Spleen (tissue), 7 donors: ENCODE measurements around the gene SVIP.

ENCODE experiments used
- POLR2A ChIP-seq, 3 donors: fragments of 450-650 bp; IDR thresholded peaks; one replicate each; pipeline ENCODE4 v1.5.1; 2017; ENCODE audit warnings: antibody characterized with exemption in 3 of 3, mild to moderate bottlenecking in 1 of 3
- POLR2AphosphoS5 ChIP-seq, 3 donors: sonication (generic); formaldehyde crosslinking; IDR thresholded peaks; one replicate each; pipeline ENCODE4 v1.5.1; 2017; ENCODE audit warnings: antibody characterized with exemption in 3 of 3
- TF ChIP-seq, protein P1 (sequence below), 11 experiments: fragments of 200-600 bp in 7 of 11; fragments of 450-650 bp in 4 of 11; sonication (generic) in 4 of 11; IDR thresholded peaks in 8 of 11; conservative IDR thresholded peaks in 3 of 11; 1 replicate in 7 of 11; 2 replicates in 4 of 11; pipeline versions ENCODE4 v1.4.0 to v1.8.0; 2016 to 2021; ENCODE audit warnings: antibody characterized with exemption in 11 of 11, inconsistent platforms in 4 of 11, mild to moderate bottlenecking in 1 of 11
- donor health status: DM: no; HTN: no; CAD: no; lungs with moderate emphysema.
- donor health status: DM: no; HTN: no; CAD: no.
- donor health status: DM: no; HTN: no; CAD: no.

- TF ChIP-seq, protein P1, sequence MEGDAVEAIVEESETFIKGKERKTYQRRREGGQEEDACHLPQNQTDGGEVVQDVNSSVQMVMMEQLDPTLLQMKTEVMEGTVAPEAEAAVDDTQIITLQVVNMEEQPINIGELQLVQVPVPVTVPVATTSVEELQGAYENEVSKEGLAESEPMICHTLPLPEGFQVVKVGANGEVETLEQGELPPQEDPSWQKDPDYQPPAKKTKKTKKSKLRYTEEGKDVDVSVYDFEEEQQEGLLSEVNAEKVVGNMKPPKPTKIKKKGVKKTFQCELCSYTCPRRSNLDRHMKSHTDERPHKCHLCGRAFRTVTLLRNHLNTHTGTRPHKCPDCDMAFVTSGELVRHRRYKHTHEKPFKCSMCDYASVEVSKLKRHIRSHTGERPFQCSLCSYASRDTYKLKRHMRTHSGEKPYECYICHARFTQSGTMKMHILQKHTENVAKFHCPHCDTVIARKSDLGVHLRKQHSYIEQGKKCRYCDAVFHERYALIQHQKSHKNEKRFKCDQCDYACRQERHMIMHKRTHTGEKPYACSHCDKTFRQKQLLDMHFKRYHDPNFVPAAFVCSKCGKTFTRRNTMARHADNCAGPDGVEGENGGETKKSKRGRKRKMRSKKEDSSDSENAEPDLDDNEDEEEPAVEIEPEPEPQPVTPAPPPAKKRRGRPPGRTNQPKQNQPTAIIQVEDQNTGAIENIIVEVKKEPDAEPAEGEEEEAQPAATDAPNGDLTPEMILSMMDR (IDR thresholded peaks at IDR 0.05 in 8 of 11, conservative IDR thresholded peaks at IDR 0.05 in 3 of 11), result no peak
- TF ChIP-seq POLR2A (IDR thresholded peaks at IDR 0.05) (no peak), POLR2AphosphoS5 (IDR thresholded peaks at IDR 0.05) (no peak)
These were observed 20.9 kb downstream of the SVIP start for GRCh38 chr11:22808571-22809197.
